Amniotic stem cell (primary cell): ENCODE data around the gene ATP1A2.
"Not testable (repeated sequence)": the region's sequence is repeated elsewhere in the genome, so short reads cannot be mapped to it uniquely, and the experiment has no call there.

Experiments used
- DNase-seq: peaks from one replicate; lab custom pipeline; 2025; lab: John Stamatoyannopoulos, UW

ATP1A2 gene

DNA sequence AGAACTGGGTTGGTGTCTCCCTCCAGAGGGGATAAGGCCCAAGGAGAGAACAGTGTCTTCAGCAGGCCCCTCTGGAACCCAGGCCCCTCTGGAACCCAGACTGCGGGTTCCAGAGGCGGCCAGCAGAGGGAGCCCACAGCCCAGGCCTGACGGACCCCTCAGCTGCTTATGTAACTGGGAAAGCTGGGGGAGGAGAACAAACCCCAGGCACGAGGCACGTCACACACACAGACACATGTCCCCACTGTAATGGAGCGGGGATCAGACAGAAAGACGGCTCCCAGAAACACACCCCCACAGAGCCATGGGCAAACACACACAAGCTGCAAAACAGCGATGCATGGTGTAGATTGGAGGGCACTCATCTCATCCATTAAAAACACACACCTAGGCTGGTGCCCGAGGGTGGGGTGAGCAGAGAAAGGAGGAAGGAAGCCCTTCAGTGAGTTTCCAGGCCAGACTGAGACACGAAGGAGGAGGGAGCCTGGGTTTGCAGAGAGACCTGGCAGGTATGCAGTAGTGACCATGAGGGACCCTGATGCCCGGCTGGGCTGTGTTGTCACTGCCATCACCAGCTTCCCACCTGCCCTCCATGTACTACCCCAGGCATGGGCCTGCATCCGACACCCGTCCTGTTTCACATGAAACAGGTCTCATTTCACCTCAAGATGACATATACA lies 14.4 kb upstream of the ATP1A2 start:
- no peak for DNase-seq

DNA sequence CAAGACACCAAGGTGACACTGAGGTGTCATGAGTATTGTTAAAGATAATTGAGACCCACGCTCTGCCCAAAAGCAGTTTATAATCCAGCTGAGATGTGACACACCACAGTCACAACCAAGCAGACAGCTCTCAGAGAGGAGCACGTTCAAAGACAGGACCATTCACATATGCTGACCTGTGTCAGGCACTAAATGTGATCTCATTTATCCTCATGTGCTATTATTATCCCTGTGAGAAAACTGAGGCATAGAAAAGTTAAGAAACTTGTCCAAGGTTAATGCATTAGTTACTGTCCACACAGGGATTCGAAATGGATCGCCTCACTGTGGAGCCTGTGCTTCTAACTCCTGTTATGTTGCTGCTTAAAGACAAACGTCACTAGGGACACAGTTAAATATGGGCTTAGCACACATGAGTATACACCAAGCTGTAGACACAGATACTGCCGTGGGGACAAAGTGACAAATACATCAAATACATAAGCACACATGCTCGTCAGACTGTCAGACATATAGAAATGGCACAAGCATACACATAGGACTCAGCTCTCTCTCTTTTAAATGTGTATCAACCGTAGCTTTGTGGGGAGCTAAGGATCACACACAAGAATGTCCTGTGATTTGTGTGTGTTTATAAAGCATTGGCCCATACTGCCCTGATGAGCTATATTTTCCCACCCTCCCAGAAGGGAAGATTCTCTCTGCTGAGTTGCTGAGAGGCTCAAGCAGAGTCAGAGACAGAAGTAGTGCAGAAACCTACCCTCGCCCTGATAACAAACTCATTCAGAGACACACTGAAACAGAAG lies 13.6 kb upstream of the ATP1A2 start:
- no peak for DNase-seq

DNA sequence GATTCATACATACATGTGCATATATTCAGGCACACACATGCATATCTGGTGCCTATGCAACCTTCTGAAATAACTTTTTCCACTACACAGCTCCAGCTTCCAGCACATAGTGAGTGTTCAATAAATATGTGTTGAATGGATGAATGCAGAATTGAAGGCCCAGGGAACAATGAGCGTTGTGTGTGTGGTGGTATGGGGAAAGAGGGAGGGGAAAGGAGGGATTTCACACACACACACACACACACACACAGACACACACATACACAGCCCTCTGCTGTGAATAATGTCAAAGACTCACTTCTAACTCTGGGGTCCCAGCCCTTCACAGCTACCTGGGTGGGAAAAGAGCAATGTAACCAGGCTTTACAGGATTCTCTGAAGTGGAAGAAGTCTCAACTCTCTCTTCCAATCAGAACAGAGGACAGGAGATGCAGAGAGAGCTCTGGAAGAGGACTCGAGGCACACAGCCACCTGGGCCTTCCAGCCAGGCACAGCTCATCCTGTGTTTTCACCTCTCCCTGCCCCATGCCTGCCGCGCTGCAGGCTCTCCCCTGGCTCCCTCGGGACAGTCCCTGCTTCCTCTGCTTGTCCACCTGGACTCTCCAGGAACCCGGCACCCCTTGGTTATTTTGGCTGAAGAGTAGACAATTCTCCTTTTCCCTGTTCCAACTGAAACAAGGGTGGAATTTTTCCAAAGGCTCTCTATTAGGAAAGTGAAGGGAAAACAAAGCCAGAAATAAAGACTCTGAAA lies 11.7 kb upstream of the ATP1A2 start:
- no peak for DNase-seq

DNA sequence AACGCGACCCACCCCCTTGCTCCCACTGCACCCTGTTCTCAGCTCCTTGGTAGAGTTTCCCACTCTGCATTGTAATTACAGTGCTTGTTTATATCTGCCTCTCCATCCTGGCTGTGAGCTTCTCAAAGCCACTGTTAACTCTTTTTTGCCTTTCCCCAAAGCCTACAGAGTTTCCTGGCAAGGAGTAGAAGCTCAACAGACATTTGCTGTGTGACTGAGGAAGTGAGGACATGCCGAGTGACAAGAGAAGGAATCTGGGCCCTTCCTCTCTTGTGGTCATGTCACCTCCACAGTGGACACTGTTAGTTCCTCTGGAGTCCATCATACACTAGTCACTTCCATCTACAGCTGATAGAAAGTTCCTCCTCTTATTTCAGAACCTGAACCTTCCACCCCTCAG lies 11.1 kb upstream of the ATP1A2 start:
- DNase-seq = no peak

DNA sequence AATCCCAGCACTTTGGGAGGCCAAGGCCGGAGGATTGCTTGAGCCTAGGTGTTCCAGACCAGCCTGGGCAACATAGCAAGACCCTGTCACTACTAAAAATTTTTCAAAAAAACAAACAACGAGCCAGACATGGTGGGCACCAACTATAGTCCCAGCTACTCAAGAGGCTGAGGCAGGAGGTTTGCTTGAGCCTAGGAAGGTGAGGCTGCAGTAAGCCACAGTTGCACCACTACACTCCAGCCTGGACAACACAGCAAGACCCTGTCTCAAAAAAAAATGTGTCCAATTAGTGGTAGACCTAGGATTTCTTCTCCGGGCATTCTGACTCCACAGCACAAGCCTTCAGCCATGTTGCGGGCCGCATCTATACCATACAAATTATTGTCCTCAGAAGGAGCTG lies 10.4 kb upstream of the ATP1A2 start:
- no peak for DNase-seq

DNA sequence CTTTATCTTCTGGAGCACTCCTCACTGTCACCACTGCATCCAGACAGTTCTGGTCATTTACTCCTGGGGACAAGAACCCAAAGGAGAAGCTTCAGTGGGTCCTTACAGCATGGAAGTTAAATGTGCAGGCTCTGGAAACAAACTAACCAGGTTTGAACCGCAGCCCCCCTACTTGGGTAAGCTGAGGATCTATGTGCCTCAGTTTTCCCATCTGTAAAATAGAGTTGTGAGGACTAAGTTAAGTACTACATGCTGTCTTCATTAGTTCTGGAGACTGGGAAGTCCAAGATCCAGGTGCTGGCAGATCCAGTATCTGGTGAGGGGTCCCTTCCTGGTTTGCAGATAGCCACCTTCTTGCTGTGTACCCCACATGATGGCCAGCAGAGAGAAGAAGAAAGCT lies 8.0 kb upstream of the ATP1A2 start:
- DNase-seq = no peak

DNA sequence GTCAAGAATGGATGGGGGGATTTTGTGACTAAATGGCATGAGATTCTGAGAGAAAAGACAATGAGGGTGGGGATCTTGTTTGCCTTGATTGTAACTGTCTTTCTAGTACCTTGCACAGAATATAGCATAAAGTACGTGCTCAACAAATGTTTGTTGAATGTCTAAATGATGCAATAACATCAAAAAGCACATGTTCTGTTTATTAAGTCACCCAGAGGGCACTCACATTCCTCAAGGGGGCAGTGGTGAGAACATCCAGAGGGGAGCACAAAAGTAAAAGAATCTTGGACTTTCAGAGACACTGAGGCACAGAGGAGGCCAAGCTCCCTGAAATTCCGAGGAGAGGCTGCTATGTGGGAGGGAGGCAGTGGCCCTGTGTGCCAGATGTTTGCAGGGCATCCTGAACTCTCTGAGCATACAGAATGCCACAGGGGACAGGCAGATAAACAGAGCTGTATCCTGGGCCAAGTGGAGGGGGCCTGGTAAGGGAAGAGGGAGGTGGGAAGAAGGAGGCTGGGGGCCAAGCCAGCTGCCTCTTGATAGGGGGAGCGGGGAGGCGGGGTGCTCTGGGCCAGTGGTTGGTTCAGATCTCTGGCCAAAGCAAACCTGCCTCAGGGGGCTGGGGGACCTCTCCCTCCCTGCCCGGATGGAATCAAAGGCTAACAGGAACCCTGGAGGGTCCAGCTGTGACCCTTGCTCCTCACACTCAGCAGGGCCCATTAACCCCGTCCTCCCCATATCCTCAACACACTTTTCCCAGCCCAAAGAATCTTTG lies 6.5 kb upstream of the ATP1A2 start:
- no peak for DNase-seq

DNA sequence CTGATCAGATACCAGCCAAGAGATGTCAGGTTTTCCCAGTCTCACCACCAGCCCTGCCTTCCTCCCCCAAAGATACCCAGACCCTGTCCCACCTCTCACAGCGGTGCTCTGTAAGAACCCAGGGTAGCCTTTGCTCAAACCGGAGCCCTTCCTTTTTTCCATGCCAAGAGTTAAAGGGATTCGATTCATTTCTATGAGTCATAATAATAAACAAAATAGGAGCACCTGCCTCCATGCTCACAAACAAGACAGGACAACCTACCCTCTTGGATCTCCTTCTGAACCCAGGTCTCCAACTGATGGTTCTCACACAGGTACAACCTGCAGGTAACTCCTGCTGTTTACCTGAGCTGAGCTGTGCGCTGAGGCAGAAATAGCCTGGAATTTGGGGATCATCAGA lies 5.9 kb upstream of the ATP1A2 start:
- no peak for DNase-seq

DNA sequence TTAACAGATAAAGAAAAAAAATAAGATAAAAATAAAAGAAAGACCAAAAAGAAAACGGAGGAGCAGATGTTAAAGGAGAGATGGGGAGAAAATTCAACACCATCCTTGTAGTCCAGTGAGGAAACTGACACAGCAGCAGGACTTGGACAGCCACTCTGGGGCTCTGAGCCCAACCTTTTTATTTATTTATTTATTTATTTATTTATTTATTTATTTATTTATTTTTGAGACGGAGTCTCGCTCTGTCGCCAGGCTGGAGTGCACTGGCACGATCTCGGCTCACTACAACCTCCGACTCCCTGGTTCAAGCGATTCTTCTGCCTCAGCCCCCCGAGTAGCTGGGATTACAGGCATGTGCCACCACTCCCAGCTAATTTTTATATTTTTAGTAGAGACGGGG lies 4.1 kb upstream of the ATP1A2 start:
- not testable (repeated sequence) for DNase-seq

DNA sequence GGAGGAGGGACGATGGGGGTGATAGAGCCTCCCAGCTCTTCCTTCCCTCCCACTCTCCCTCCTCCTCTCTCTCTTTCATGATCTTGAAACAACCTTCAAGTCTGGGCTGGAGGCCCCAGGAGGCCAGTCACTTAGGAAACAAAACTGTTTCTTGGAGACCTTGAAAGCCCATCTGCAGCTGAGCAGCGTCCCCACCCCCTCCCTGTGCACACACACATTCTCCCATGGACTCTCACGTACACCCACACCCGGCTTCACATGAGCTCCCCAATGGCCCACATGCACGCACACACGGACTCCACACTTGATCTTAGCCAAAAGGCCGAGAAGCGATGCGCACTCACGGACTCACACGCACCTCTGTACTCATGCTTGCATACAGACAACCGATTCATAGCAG lies 3.2 kb upstream of the ATP1A2 start:
- DNase-seq = no peak

DNA sequence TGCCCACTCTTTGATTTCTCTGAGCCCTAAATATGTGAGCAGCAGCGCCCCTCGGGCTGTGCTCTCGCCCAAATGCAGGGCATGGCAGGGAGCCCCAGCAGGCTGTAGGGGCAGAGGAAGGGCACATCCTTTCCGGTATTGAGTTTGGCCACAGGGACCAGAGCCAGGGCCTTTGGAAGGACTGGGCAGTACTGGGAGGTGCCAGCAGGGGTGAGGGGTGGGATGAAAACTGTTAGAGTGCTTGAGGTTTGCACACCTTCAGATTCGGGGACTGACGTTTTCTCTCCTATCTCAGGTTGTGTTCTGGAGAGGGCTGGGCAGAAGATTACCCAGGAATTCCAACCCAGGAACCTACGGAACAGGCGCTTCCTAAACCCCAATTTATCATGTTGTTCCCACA lies 2.2 kb upstream of the ATP1A2 start:
- DNase-seq = no peak

DNA sequence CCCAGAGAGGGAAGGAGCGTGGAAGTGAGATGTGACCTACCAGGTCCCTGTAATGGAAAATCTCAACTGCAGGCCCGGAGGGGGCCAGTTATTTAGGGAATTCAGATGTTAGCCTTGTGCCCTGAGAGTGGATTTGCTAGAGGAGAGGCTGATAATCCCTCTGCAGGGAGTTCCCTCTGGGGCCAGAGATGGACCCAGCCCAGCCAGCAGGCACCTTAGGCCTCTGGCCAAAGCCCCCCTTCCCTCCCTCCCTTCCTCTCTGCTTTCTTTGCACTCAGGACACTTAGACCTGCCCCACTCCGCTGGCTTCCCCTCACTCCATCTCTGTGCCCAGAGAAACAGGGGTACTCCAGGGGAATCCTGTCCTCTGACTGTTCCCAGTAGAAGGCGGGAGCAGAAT lies 1.5 kb upstream of the ATP1A2 start:
- no peak for DNase-seq

DNA sequence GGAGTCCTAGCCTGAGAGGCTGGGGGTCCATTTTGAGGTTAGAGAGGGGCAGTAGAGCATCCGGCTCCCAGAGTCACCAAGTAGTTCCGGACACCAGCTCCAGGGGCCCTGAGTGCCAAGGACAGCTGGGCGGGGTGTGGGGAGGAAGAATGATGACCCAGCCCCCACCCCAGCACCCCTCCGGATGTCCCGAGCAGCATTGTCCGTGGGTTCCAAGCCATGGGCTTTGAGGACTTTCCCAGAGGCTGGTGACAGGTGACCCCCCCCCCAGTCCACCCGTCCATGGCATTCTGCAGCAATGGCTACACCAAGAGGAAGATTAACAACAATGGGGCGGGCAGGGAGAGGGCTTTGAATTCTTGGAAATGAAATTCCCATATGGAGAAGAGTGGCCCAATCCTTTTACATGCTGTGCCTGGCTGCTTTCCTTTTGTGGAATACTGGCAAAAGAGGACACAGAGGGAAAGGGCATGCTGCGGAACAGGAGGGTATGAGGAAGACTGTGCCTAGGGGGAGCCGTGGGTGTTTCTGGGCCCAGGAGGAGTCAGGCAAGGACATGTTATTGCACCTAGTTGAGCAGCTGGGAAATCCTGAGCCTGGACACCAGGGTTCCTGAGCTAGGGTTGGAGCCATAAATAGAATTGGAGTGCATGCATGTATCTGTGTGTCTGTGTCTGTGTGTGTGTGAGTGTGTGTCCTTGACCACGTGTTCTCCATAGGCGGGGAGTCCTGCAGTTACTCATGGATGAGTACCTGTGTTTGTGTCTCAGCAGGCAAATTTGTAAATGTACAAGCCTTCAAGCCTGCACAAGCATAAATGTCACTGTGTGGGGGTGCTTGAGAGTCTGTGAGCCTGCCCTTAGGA lies 956 bp downstream of the ATP1A2 start:
- DNase-seq = no peak

DNA sequence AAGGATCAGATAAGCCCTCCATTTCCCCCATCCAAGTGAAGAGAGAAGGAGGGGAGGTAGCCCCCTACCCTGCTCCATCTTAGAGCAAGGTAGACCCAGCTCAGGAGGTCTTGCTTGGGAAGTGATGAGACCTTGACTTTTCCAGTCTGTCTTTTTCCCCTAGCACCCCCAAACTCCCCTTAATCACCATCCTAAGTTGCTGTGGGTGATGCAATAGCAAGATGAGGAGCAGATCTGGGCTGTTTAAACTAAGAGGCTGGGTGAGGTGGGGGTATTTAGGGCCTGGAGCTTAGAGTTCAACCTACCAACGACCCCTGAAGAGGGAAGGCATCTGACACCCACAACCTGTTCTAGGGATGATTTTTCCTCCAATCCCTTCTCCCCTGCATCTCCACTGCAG lies 1.7 kb downstream of the ATP1A2 start:
- DNase-seq = no peak

DNA sequence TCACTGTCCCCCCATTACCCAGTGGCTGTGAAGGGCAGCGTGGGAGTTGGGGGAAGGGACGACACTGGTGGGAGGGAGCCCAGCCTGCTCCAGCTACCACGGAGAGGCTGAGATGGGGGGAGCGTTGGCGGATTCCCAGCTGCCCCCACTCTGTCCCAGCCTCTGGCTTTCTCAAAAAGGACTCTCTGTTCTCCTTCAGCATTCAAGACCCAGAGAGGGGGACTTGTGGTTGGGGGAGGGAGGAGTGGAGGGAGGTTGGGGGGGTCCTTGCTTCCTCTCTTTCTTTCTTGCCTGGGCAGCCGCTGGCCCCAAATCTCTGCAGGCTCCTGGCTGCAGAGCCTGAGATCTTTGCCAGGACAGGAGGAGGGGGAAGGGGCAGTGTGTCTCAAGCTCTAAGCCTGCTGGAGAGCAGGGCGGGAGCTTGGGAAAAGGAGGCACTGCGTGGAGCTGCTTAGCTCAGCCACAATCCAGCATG lies 2.2 kb downstream of the ATP1A2 start:
- no peak for DNase-seq

DNA sequence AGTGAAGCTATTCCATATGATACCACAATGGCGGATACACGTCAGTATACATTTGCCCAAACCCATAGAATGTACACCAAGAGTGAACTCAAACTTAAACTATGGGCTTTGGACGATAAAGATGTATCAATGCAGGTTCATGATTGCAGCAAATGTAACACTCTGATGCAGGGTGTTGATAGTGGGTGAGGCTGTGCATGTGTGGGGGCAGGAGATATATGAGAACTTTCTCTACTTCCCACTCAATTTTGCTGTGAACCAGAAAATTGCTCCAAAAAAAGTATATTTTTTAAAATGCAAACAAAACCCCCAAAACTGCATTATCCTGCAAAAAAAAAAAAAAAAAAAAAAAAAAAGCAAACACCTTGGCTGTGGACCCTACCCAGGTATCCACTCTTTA lies 3.4 kb downstream of the ATP1A2 start:
- DNase-seq = no peak

DNA sequence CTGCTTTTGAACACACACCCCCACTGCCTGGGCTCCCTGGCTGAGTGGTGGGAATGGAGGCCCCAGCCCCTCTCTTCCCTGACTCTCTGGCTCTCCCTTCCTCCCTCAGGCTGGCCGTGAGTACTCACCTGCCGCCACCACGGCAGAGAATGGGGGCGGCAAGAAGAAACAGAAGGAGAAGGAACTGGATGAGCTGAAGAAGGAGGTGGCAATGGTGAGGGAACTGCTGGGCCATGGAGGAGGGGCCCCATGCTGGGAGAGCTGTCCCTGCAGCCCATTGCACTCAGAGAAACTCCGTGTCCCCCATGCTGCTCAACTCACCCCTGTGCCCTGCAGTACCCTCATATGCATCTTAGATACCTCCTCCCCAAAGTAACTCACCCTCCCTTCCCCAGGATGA lies 5.2 kb downstream of the ATP1A2 start:
- DNase-seq = no peak

DNA sequence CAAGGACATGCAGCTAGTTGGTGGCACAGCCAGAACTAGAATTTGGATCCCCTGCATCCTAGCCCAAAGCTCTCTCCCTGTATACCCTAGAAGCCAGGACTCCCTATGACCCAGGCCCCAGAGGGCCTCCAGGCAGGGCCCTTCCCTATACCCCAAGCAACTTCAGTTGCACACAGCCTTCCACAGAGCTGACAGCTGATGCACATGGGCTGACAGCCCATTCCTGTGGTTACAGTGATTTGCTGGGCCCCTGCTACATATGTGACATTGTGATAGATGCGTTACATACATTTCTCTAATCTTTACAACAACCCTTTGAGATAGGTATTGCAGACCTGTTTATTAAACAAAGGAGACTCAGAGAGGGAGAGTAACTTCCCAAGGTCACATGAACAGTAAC lies 5.8 kb downstream of the ATP1A2 start:
- DNase-seq = no peak

DNA sequence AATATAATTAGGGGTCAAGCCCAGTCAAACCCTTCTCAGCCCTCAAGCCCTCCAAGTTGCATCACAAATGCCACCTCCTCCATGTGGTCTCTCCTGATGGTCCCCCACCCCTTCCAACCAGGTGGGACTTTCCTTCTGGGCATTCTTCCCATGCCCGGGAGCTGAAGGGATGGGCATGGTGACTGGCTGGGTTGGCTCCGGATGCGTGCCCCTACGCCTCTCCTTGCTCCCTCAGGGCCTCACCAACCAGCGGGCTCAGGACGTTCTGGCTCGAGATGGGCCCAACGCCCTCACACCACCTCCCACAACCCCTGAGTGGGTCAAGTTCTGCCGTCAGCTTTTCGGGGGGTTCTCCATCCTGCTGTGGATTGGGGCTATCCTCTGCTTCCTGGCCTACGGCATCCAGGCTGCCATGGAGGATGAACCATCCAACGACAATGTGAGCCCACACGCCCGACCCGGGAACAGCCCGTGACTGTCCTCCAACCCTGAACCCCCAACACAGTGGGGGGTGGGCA lies 7.5 kb downstream of the ATP1A2 start:
- DNase-seq = no peak

DNA sequence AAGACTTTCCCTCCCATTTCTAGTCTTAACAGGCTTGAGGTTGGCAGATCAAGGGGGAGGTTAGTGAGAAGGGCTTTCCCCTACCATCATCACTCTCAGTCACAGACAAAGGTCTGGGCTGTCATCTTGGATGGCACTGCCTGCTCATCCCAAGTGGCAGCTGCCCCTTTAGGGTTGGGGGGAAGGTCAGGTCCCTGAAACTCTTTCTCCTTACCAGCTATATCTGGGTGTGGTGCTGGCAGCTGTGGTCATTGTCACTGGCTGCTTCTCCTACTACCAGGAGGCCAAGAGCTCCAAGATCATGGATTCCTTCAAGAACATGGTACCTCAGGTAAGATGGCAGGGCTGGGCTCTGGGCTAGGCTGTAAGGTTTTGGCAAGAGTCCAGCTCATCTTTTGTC lies 8.2 kb downstream of the ATP1A2 start:
- DNase-seq = no peak
